Ovary (tissue), 3 donors: ENCODE data around the gene CD180.

Source experiments
- EP300 ChIP-seq: sonication (generic); formaldehyde crosslinking; IDR thresholded peaks from one replicate; pipeline ENCODE4 v1.6.1; 2017; ENCODE audit warnings: antibody characterized with exemption
- POLR2A ChIP-seq: fragments of 450-650 bp; IDR thresholded peaks from one replicate; pipeline ENCODE4 v1.6.1; 2017; ENCODE audit warnings: antibody characterized with exemption, mild to moderate bottlenecking, moderate library complexity
- TF ChIP-seq, protein P1 (sequence below), 3 donors: fragments of 450-650 bp in 2 of 3; fragments of 200-600 bp in 1 of 3; IDR thresholded peaks; one replicate each; pipeline versions ENCODE4 v1.5.1 to v1.8.0; 2016 to 2022; ENCODE audit warnings: antibody characterized with exemption in 3 of 3, mild to moderate bottlenecking in 1 of 3
- donor health status: DM: no; HTN: no; CAD: no.

DNA sequence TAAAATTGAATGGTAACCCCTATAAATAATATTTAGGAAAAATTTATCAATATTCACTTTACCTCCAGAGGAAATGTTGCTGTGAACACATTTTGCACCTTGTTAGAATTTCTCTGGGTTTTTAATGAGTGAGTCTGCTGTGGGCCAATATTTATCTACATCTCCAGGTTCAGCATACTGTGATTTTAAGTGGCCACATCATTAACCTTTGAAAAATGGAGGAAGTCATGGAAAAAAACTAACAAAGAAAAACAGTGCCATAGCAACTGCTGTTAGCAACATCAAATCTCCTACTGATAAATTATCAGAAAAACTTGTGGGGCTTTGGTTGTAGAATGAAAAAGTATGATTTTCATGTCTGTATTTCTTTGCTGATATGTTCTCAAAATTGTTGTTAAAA lies 55.0 kb downstream of the CD180 start:
- TF ChIP-seq, protein P1, sequence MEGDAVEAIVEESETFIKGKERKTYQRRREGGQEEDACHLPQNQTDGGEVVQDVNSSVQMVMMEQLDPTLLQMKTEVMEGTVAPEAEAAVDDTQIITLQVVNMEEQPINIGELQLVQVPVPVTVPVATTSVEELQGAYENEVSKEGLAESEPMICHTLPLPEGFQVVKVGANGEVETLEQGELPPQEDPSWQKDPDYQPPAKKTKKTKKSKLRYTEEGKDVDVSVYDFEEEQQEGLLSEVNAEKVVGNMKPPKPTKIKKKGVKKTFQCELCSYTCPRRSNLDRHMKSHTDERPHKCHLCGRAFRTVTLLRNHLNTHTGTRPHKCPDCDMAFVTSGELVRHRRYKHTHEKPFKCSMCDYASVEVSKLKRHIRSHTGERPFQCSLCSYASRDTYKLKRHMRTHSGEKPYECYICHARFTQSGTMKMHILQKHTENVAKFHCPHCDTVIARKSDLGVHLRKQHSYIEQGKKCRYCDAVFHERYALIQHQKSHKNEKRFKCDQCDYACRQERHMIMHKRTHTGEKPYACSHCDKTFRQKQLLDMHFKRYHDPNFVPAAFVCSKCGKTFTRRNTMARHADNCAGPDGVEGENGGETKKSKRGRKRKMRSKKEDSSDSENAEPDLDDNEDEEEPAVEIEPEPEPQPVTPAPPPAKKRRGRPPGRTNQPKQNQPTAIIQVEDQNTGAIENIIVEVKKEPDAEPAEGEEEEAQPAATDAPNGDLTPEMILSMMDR (IDR thresholded peaks at IDR 0.05): no peak
- TF ChIP-seq POLR2A: no peak
- no peak for TF ChIP-seq EP300
